Fibroblast of skin of left biceps (primary cell): ENCODE measurements around the gene RPS25.
A peak's percentile ranks its signal among the peaks of the same experiment; 100 is the strongest.
"Not testable (repeated sequence)": the region's sequence is repeated elsewhere in the genome, so short reads cannot be mapped to it uniquely, and the experiment has no call there.

Experiments
- DNase-seq, 2 experiments: peaks; one replicate each; pipeline ENCODE4 v3.0.0-alpha.2; 2013; ENCODE audit warnings: low read depth in 2 of 2

The RPS25 gene

DNA sequence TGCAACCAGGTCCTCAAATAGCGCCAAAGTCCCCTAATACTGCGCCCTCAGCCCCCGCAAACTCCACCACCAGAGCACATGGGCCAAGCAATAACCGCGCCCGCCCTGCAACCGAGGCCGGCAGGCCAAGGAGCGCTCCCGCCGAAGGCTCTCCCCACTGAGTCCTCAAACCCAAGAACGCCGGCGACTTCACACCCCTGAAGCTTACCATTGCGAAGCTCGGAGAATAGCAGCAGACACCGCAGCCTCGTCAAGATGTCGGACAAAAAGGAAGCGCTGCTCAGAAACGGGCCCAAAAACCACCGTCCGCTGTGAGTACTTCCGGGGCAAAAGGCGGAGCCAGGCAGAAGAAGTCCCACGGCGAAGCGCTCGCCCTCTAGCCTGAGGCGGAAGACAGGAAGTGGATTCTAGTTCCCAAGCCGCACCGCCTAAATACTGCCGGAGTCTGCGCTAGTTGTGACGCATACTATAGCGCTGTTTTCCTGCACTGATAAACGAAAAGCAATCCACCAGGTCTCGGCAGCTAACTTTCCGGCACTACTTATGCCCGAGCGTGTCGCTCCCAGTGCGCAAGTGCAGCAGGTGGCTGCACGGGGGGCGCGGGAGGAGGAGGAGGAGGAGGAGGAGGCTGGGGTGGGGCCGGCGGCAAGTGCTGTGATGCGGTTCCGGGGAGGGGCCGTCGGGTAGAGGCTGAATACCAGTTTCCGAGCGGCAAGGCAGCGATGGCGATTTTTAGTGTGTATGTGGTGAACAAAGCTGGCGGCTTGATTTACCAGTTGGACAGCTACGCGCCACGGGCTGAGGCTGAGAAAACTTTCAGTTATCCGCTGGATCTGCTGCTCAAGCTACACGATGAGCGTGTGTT lies at the start of gene RPS25, which contains the start of gene TRAPPC4:
Gene RPS25 (minus strand): TSS at position 270 of the 865 bp plus-strand sequence. CDS start 59 bp downstream, at position 211.
Gene TRAPPC4 (plus strand): TSS at position 693 of the 865 bp plus-strand sequence. CDS start 30 bp downstream, at position 723.
- peak; percentile 86 to 87 for DNase-seq

DNA sequence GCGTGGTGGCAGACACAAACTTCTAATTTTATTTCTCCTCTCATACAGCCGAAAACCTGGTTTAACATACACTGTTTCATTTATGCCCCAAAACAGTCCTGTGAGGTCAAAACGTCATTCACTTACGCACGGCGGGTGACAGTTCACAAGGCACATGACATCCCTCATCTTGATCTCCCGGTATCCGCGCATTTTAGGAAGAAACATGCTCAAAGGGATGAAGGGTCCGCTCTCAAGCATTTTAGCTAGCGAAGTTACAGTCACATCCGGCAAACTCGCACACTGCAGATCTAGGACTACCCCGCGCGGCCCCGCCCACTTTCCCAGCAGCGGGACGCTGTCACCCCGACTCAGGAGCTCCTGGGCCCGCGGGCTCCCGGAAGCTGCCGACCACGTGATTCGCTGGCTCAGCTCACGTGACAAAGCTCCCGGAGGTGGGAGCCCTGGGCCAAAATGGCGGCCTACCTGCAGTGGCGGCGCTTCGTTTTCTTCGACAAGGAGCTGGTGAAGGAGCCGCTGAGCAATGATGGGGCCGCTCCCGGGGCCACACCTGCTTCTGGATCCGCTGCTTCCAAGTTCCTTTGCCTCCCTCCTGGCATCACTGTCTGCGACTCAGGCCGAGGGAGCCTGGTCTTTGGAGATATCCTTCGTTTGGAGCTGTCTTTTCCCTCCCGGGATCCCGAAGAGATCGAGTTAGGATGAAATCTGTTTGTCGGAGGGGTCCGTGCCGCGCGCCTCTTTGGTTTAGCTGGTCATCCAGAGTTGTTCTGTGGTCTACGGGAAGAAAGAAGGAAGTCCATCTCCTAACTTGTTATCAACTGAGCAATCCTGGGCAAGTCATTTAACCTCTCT lies 49.5 kb upstream of the RPS25 start, which contains the start of gene VPS11:
Gene VPS11 (plus strand): TSS at position 448 of the 852 bp plus-strand sequence. CDS start 6 bp downstream, at position 454.
- DNase-seq = peak; percentile 82

- no peak for DNase-seq
These were observed 47.2 kb upstream of the RPS25 start for GRCh38 chr11:119065369-119065768.

DNA sequence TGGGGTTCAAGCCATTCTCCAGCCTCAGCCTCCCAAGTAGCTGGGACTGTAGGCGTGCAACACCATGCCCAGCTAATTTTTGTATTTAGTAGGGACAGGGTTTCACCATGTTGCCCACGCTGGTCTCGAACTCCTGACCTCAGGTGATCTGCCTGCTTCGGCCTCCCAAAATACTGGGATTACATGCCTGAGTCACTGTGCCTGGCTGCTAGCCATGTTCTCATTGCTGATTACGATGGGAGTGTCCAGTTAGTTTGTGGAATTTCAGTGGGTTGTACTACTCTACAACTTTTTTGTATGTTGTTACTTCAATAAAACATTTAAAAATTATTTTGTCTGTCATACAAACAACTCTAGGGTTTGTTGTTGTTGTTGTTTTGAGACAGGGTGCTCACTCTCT lies 44.6 kb upstream of the RPS25 start:
- DNase-seq = no peak

DNA sequence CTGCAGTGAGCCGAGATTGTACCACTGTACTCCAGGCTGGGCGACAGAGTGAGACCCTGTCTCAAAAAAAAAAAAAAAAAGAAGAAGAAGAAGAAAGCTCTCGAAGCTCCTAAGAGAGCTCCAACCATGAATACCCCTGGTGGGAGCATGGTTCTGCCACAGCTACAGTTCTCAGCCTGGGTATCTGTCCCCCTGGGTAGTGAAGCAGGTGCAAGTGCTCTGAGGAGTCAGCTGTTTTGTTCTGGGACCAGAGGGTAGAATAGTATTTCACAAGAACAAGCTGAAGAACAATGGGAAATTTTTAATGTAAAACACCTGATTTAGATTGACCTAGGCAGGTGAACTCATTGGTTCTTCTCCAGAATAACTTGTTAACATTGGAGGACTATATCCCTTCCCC lies 43.1 kb upstream of the RPS25 start:
- DNase-seq = no peak

GRCh38 chr11:119059128-119059527 lies 41.0 kb upstream of the RPS25 start:
- DNase-seq = not testable (repeated sequence)

- peak; percentile 85 to 88 for DNase-seq
These were observed 39.0 kb upstream of the RPS25 start, which contains the start of gene HYOU1 for GRCh38 chr11:119057000-119057769. TSS of gene HYOU1 (minus strand) at chr11:119057205. CDS start at chr11:119056160, 1,045 bp downstream.

DNA sequence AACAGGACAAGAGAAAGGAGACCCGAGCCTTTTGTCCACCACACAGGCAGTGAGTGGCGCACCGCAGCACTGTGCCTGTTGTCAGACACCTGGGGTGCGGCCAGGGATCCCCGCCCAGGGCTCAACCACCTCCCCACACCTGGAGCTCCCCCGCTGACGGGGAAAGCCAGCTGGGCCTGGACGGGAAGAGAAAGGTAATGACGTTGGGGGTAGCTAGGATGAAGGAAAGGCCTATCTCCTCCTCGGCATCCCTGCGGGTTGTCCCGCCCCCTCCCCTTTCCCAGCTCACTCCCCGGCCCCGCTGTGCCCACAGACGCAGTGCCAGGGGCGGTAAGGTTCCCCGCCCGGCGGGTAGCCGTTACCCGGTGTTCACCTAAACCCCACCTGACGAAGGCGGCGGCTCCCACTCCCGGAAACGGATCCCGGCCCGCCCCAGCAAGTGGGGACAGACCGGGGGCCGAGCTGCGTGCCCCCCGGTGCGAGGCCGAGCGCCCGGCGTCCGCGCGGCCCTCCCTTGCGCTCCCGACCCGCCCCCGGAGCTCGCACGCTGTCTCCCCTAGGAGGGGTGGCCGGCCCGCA lies 38.4 kb upstream of the RPS25 start:
- DNase-seq = no peak

DNA sequence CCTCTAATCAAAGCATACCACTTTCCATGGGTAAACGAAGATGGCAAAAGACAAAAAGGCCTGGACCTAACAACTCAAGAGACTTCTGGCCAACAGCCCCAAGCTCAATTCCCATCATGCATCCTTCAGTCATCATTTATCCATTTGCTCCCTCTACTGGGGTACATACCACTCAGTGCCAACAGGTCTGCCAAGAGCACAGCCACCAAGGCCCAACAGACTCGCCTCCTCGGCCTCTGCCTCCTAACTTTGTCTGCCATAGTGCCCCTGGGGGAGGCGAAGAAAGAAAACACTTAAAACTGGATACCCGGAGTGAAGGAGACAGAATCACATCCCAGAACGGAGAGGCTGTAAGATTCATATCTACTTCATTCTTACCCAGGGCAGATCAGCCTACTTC lies 37.8 kb upstream of the RPS25 start:
- DNase-seq = no peak

GRCh38 chr11:119054418-119054817 lies 36.3 kb upstream of the RPS25 start:
- no peak for DNase-seq

- DNase-seq = no peak
These were observed 34.1 kb upstream of the RPS25 start for GRCh38 chr11:119052163-119052814.

GRCh38 chr11:119051440-119052162 lies 33.5 kb upstream of the RPS25 start:
- DNase-seq = no peak

DNA sequence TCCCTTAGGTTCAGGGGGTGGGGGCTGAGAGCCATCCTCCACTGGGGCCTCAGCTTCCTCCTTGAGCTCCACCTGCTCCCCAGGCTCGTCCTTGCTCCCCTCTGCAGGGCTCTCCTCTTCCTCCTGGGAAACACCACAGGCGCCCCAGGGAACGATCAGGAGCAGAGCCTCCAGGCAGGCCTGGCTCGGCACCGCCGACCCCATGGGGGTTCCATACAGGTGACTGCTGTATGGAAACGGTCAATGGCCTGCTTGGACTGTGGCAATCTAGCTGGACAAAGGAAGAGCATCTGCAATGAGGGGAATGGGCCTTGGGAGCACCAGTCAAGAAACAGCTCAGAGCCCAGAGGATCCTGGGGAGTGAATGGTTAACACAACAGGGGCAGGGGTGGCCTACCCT lies 30.9 kb upstream of the RPS25 start:
- DNase-seq = no peak

GRCh38 chr11:119048644-119049043 lies 30.5 kb upstream of the RPS25 start:
- DNase-seq = no peak

DNA sequence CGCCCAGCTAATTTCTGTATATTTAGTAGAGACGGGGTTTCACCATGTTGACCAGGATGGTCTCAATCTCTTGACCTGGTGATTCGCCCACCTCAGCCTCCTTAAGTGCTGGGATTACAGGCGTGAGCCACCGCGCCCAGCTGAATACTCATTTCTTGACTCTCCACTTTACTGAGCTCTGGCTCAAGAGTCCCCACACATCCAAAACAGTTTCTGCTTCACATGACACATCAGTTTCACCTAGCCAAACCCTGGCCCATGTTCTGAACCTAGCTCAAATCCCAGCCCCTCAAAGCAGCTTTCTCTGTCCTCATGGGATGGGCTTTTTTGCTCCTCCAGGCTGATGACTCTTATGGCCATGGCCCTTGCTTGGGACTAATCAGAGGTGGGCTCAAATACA lies 29.1 kb upstream of the RPS25 start:
- no peak for DNase-seq

- DNase-seq = no peak
These were observed 28.3 kb upstream of the RPS25 start for GRCh38 chr11:119046489-119046888.

DNA sequence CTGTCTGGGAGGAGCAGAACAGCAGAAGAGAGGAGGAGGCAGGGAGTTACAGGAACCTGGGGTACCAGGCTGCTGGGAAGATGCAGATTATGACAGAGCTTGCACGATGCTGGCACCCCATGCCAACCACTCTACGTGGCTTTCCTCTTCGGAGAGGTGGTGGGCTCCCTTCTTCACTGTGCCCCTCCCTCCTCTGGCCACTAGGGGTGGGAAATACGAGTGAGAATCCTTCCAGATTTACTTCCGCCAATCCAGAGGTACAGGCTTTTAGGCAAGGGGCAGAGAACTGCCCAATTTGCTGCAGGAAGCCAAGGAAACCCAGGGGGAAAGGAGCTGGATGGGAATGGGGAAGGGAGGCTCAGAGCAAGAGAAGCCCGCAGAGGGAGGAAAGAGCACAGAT lies 26.6 kb upstream of the RPS25 start:
- DNase-seq = no peak

DNA sequence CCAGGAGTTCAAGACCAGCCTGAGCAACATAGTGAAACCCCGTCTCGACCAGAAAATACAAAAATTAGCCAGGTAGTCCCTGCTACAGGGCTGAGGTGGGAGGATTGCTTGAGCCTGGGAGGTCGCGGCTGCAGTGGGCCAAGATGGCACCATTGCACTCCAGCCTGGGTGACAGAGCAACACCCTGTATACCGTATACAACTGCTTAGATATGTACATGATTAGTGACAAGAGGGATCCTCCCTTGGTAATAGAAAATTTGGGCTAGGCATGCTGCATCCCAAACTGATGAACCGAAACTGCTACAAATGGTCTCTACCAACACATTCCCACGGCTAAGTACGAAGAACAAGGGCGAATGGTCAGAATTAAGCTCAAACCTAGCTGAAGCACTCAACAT lies 24.8 kb upstream of the RPS25 start:
- no peak for DNase-seq

GRCh38 chr11:119041821-119042514 lies 23.8 kb upstream of the RPS25 start:
- no peak for DNase-seq
